GM11168 (cell line): Measurements from ENCODE around the gene PCDH9.

Experiments used
- in situ Hi-C: fragments of 300-500 bp; cut with MboI; formaldehyde crosslinking; loops from one replicate; pipeline ENCODE4 v1.12.0; 2022; ENCODE audit warnings: low sequenced_read_pairs; ENCODE audit not compliant: unreplicated experiment

PCDH9 gene

GRCh38 chr13:66378894-66379293, 851.2 kb downstream of the PCDH9 start:
- in situ Hi-C loops, result no loop called here

- in situ Hi-C loops, result no loop called here
These were observed 852.6 kb downstream of the PCDH9 start for GRCh38 chr13:66377569-66377968.

GRCh38 chr13:66375756-66376155, 854.4 kb downstream of the PCDH9 start:
- in situ Hi-C loops, result no loop called here

- in situ Hi-C loops, result no loop called here
These were observed 860.5 kb downstream of the PCDH9 start for GRCh38 chr13:66369666-66370065.

GRCh38 chr13:66367356-66367755, 862.8 kb downstream of the PCDH9 start:
- in situ Hi-C loops, result no loop called here

- in situ Hi-C loops, result no loop called here
These were observed 865.0 kb downstream of the PCDH9 start for GRCh38 chr13:66365101-66365500.

- in situ Hi-C loops, result no loop called here
These were observed 865.8 kb downstream of the PCDH9 start for GRCh38 chr13:66364346-66364745.

- in situ Hi-C loops, result no loop called here
These were observed 867.7 kb downstream of the PCDH9 start for GRCh38 chr13:66362485-66362884.

- in situ Hi-C loops, result no loop called here
These were observed 870.1 kb downstream of the PCDH9 start for GRCh38 chr13:66359910-66360552.

GRCh38 chr13:66359393-66359792, 870.7 kb downstream of the PCDH9 start:
- in situ Hi-C loops, result no loop called here

GRCh38 chr13:66358564-66358963, 871.6 kb downstream of the PCDH9 start:
- in situ Hi-C loops, result no loop called here

GRCh38 chr13:66357463-66357862, 872.7 kb downstream of the PCDH9 start:
- in situ Hi-C loops, result no loop called here

- in situ Hi-C loops, result no loop called here
These were observed 875.0 kb downstream of the PCDH9 start for GRCh38 chr13:66354879-66355751.

- in situ Hi-C loops, result no loop called here
These were observed 876.5 kb downstream of the PCDH9 start for GRCh38 chr13:66353664-66354063.

- in situ Hi-C loops, result no loop called here
These were observed 880.2 kb downstream of the PCDH9 start for GRCh38 chr13:66349966-66350365.

GRCh38 chr13:66348745-66349690, 881.1 kb downstream of the PCDH9 start:
- in situ Hi-C loops, result no loop called here

GRCh38 chr13:66347486-66348117, 882.5 kb downstream of the PCDH9 start:
- in situ Hi-C loops, result no loop called here

- in situ Hi-C loops, result no loop called here
These were observed 884.2 kb downstream of the PCDH9 start for GRCh38 chr13:66345971-66346370.

- in situ Hi-C loops, result no loop called here
These were observed 884.7 kb downstream of the PCDH9 start for GRCh38 chr13:66345518-66345810.

- in situ Hi-C loops, result no loop called here
These were observed 885.2 kb downstream of the PCDH9 start for GRCh38 chr13:66344805-66345517.
